ENCODE measurements around the gene TALDO1. TPM values are rescaled to one million over a fixed set of nuclear protein-coding genes. Genes with fewer than 3 reads are reported as not detected.

TALDO1 gene
- total and polyA plus RNA-seq, 2 donors (not counting 3 experiments of a cell fraction or from before 2014, with no cell fraction given), result 211 to 294 TPM

DNA sequence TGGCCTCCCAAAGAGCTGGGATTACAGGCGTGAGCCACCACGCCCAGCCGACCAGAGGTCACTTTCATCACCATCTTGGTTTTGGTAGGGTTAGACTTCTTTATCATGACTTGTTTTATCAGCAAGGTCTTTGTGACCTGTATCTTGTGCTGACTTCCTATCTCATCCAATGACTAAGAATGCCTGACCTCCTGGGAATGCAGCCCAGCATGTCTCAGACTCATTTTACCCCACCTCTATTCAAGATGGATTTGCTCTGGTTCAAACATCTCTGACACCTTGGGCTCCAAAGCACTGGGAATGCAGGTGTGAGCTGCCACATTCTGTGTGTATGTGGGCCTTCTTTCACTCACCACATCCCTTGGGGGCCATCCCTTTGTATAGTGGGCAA lies 5.1 kb upstream of the TALDO1 start:
- FAIRE-seq, result no peak
- TF ChIP-seq, protein P1, sequence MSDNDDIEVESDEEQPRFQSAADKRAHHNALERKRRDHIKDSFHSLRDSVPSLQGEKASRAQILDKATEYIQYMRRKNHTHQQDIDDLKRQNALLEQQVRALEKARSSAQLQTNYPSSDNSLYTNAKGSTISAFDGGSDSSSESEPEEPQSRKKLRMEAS (IDR thresholded peaks at IDR 0.05; ENCODE audit: insufficient read depth, insufficient read length), result no peak
- TF ChIP-seq GATA2 (IDR thresholded peaks at IDR 0.05; ENCODE audit: insufficient read depth, insufficient read length, low read depth, low read length), result no peak
- no peak for TF ChIP-seq JUN (IDR thresholded peaks at IDR 0.05; ENCODE audit: borderline replicate concordance, insufficient read depth, insufficient read length, low read depth)
- no peak for TF ChIP-seq FOS (IDR thresholded peaks at IDR 0.05; ENCODE audit: borderline replicate concordance, insufficient read depth, low read length)
- TF ChIP-seq, protein P2, sequence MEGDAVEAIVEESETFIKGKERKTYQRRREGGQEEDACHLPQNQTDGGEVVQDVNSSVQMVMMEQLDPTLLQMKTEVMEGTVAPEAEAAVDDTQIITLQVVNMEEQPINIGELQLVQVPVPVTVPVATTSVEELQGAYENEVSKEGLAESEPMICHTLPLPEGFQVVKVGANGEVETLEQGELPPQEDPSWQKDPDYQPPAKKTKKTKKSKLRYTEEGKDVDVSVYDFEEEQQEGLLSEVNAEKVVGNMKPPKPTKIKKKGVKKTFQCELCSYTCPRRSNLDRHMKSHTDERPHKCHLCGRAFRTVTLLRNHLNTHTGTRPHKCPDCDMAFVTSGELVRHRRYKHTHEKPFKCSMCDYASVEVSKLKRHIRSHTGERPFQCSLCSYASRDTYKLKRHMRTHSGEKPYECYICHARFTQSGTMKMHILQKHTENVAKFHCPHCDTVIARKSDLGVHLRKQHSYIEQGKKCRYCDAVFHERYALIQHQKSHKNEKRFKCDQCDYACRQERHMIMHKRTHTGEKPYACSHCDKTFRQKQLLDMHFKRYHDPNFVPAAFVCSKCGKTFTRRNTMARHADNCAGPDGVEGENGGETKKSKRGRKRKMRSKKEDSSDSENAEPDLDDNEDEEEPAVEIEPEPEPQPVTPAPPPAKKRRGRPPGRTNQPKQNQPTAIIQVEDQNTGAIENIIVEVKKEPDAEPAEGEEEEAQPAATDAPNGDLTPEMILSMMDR (IDR thresholded peaks at IDR 0.05; ENCODE audit: extremely low read depth in 1 of 2, insufficient read depth in 1 of 2, low read depth in 1 of 2, low read length in 2 of 2), result no peak
- no peak for TF ChIP-seq POLR2AphosphoS5 (IDR thresholded peaks at IDR 0.05; ENCODE audit: insufficient read depth, low read depth, low read length)
- TF ChIP-seq MYC (IDR thresholded peaks at IDR 0.05; ENCODE audit: low read depth, low read length), result no peak
- no peak for TF ChIP-seq POLR2A (IDR thresholded peaks at IDR 0.05; ENCODE audit: low read depth, low read length)
- no peak for TF ChIP-seq EZH2 (IDR thresholded peaks at IDR 0.05; ENCODE audit: borderline replicate concordance, low read depth, low read length, severe bottlenecking)
- BruUV-seq (replicated peaks), result no TSS peak
- ChIA-PET POLR2A (no interaction called here), CTCF (no interaction called here)
- H3K27ac ChIP-seq (ENCODE audit: insufficient read depth, low read depth, low read length), result no peak overlapping the region
- intact Hi-C loops (cut with micrococcal nuclease) (no loop called here), dilution Hi-C loops (cut with MboI; ENCODE audit: extremely low pct_ligation_motif_present, low sequenced_read_pairs) (no loop called here)
- no peak overlapping the region for H3K4me2 ChIP-seq (ENCODE audit: insufficient read depth, low read length)
- no peak overlapping the region for H3K9ac ChIP-seq (replicated peaks; ENCODE audit: extremely low read depth, insufficient read depth, low read length)
- H3K36me3 ChIP-seq (ENCODE audit: control insufficient read depth in 2 of 2, extremely low read depth in 1 of 2, insufficient read depth in 2 of 2, low read length in 2 of 2), result no peaks in the 10 kb centered on the region
- no peaks in the 10 kb centered on the region for H4K20me1 ChIP-seq (replicated peaks; ENCODE audit: control insufficient read depth, extremely low read depth, insufficient read depth, low read length)
- DNase-seq (ENCODE audit: low read depth, low spot score), result no peak
- no peaks in the 10 kb centered on the region for H3K9me1 ChIP-seq (replicated peaks; ENCODE audit: control insufficient read depth, extremely low read depth, insufficient read depth, low read length)
- no peak overlapping the region for H2AFZ ChIP-seq (ENCODE audit: low read depth, low read length)
- no peaks in the 10 kb centered on the region for H3K27me3 ChIP-seq (ENCODE audit: control insufficient read depth in 2 of 2, insufficient read depth in 2 of 2, low read length in 2 of 2)
- no peaks in the 10 kb centered on the region for H3K9me3 ChIP-seq (replicated peaks; ENCODE audit: control insufficient read depth, insufficient read depth, low read length)
- peaks cover 5% of the 10 kb centered on the region for H3K4me1 ChIP-seq (ENCODE audit: control insufficient read depth, extremely low read depth, insufficient read depth, low read length)
- no peak overlapping the region for H3K4me3 ChIP-seq (replicated peaks in 1 of 3; ENCODE audit: insufficient read depth in 1 of 3, low read depth in 1 of 3, low read length in 3 of 3)
- H3K79me2 ChIP-seq (ENCODE audit: control insufficient read depth, insufficient read depth, low read length), result no peaks in the 10 kb centered on the region

All from endothelial cell of umbilical vein (primary cell).